Measurements from ENCODE around the gene SERPINB3. TPM values are rescaled to one million over a fixed set of nuclear protein-coding genes. Genes with fewer than 3 reads are reported as not detected.
"Not testable (repeated sequence)": the region's sequence is repeated elsewhere in the genome, so short reads cannot be mapped to it uniquely, and the experiment has no call there.

The SERPINB3 gene
- total RNA-seq, 1 donor from 2014 or later: not detected

DNA sequence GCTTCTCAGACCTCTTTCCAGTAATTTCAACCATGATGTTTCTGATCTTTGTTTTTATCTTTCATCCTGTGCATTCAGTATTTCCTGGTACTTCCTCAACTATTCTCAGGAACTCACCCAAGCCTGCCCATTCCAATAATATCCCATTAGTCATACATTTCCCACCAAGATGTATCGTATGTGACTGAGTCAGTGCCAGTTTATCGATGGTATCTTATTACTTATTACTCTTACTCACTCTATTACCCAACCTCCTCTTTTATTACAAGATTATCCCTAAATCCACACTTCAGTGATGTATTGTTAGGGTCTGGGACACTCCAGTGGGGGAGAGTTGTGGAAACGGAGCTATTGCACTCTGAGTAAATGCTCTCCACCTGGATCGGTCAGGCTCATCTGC is 2.8 kb downstream of the SERPINB3 start:
- intact Hi-C loops (cut with micrococcal nuclease); DNase-seq; ATAC-seq: not testable (repeated sequence)

GRCh38 chr18:63650271-63650670 is 11.4 kb downstream of the SERPINB3 start:
- DNase-seq; ATAC-seq; intact Hi-C loops (cut with micrococcal nuclease): not testable (repeated sequence)

GRCh38 chr18:63648241-63648640 is 13.5 kb downstream of the SERPINB3 start:
- intact Hi-C loops (cut with micrococcal nuclease): no loop called here
- no peak for DNase-seq
- no peak for ATAC-seq

DNA sequence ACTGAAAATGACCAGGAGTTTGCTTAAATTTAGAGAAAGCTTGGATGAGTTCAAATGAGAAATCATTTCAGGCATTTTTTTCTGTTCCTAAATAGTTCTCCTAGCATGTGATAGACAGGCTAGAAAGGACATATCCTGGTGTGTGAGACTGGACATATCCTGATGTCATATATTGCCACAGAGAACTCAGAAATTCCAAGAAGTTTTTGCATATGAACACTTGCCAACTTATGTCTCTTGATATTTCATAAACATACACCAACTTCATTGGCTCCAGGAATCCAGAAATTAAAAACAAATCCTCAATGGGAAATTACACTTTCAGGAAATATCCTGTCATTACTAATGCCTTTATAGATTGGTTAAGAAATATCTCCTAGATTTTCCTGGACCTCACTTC is 14.8 kb downstream of the SERPINB3 start:
- intact Hi-C loops (cut with micrococcal nuclease): no loop called here
- DNase-seq (no peak), ATAC-seq (no peak)

GRCh38 chr18:63644694-63645093 is 17.0 kb downstream of the SERPINB3 start:
- DNase-seq; intact Hi-C loops (cut with micrococcal nuclease); ATAC-seq: not testable (repeated sequence)

- intact Hi-C loops (cut with micrococcal nuclease); DNase-seq; ATAC-seq: not testable (repeated sequence)
These were observed 17.6 kb downstream of the SERPINB3 start, which contains the start of gene SERPINB4 for GRCh38 chr18:63644142-63644541. SERPINB4 (minus strand) TSS chr18:63644256; CDS start chr18:63643577, 679 bp downstream.

- ATAC-seq; DNase-seq; intact Hi-C loops (cut with micrococcal nuclease): not testable (repeated sequence)
These were observed 18.9 kb downstream of the SERPINB3 start for GRCh38 chr18:63642668-63643356.

DNA sequence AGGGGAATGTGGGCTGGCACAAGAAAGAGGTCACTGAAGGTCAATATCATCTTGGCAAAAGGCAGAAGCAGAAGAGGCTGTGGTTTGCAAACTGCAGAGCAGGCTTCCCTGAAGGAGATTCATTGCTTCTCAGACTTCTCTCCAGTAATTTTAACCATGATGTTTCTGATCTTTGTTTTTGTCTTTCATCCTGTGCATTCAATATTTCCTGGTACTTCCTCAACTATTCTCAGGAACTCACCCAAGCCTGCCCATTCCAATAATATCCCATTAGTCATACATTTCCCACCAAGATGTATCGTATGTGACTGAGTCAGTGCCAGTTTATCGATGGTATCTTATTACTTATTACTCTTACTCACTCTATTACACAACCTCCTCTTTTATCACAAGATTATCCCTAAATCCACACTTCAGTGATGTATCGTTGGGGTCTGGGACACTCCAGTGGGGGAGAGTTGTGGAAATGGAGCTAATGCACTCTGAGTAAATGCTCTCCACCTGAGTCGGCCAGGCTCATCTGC is 20.5 kb downstream of the SERPINB3 start:
- DNase-seq; intact Hi-C loops (cut with micrococcal nuclease): not testable (repeated sequence)
- ATAC-seq: peak; percentile 29

GRCh38 chr18:63637703-63638102 is 24.0 kb downstream of the SERPINB3 start:
- intact Hi-C loops (cut with micrococcal nuclease): no loop called here
- no peak for ATAC-seq
- DNase-seq: no peak

GRCh38 chr18:63627819-63628218 is 33.9 kb downstream of the SERPINB3 start:
- DNase-seq (no peak), ATAC-seq (no peak)
- intact Hi-C loops (cut with micrococcal nuclease): no loop called here

DNA sequence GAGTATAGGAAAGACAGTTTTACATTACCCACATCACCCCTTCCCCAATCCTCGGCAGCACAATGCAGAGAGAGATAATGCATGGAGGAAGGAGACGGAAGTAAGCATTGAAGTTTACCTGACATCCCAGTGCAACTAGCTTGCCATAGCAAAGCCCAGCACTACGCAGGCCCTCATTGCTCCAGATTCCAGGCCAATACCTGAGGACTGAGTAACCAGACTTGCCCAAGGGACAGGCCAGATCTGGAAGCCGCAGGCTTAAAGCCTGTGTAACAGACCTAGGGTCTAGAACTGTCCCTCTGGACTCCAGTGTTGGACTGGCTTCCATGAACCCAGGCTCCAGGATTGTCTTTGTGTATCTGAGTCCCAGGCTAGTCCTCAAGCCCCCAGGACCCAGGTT is 35.3 kb downstream of the SERPINB3 start:
- intact Hi-C loops (cut with micrococcal nuclease): no loop called here

GRCh38 chr18:63624863-63625262 is 36.8 kb downstream of the SERPINB3 start:
- no peak for ATAC-seq
- DNase-seq: no peak
- intact Hi-C loops (cut with micrococcal nuclease): no loop called here

More for the DNA sequence above, 35.3 kb downstream of the SERPINB3 start:
- no peak for ATAC-seq
- no peak for DNase-seq

- intact Hi-C loops (cut with micrococcal nuclease): no loop called here
- no peak for ATAC-seq
- DNase-seq: no peak
These were observed 42.0 kb downstream of the SERPINB3 start for GRCh38 chr18:63619661-63620060.

DNA sequence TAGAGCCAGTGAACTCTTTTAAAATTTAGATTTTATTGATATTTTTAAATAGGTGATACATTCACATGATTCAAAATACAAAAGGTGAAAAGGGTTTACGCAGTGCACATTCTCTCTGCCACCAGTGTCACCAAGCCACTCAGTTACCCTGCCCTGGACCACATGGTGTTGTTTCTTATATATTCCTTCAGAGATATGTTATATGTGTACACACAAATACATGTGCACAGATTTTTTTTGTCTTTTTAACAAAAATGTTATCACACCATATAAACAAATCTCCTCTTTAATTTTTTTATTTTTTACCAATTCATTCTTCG is 43.8 kb downstream of the SERPINB3 start:
- intact Hi-C loops (cut with micrococcal nuclease): no loop called here
- no peak for ATAC-seq
- DNase-seq: no peak

- DNase-seq (no peak), ATAC-seq (no peak)
- intact Hi-C loops (cut with micrococcal nuclease): no loop called here
These were observed 44.4 kb downstream of the SERPINB3 start for GRCh38 chr18:63617049-63617914.

- no peak for DNase-seq
- intact Hi-C loops (cut with micrococcal nuclease): no loop called here
- ATAC-seq: no peak
These were observed 48.3 kb downstream of the SERPINB3 start for GRCh38 chr18:63613420-63613819.

- intact Hi-C loops (cut with micrococcal nuclease): no loop called here
- no peak for ATAC-seq
- no peak for DNase-seq
These were observed 55.2 kb downstream of the SERPINB3 start for GRCh38 chr18:63606526-63606925.

Measured in left ventricle myocardium superior (tissue), 1 donor.